ENCODE results near the gene ITSN1. TPM values are rescaled to one million over a fixed set of nuclear protein-coding genes. Genes with fewer than 3 reads are reported as not detected.
A peak's percentile ranks its signal among the peaks of the same experiment; 100 is the strongest.

ITSN1 gene
- total RNA-seq, 3 donors from 2014 or later (not counting 1 experiment from before 2014, with no cell fraction given): 1.5 to 5.1 (median 2.7) TPM

- H3K4me1 Mint-ChIP-seq: no peaks in the 10 kb centered on the region
- no peaks in the 10 kb centered on the region for H3K9me3 Mint-ChIP-seq
- no peaks in the 10 kb centered on the region for H3K4me1 ChIP-seq (ENCODE audit: control insufficient read depth, insufficient read depth, low read length)
- H3K27me3 Mint-ChIP-seq (ENCODE audit: low read depth in 2 of 2): no peaks in the 10 kb centered on the region
- H3K36me3 ChIP-seq (ENCODE audit: control insufficient read depth, insufficient read depth, low read length): peaks cover 72% of the 10 kb centered on the region
- H3K36me3 Mint-ChIP-seq: peaks cover 16% of the 10 kb centered on the region
- H3K9me3 ChIP-seq (ENCODE audit: control insufficient read depth, insufficient read depth, low read length): no peaks in the 10 kb centered on the region
- no peak for DNase-seq
- no peak overlapping the region for H3K4me3 ChIP-seq (ENCODE audit: low read length)
- H3K27ac Mint-ChIP-seq: no peak overlapping the region
- TF ChIP-seq CTCF (IDR thresholded peaks at IDR 0.05): no peak
- intact Hi-C loops (cut with micrococcal nuclease): no loop called here
- 96% methylated on average over 5 of the region's 5 CpGs for WGBS (ENCODE audit: insufficient coverage)
- H3K4me3 Mint-ChIP-seq: no peak overlapping the region
- no peak for ATAC-seq
- H3K27me3 ChIP-seq (ENCODE audit: control insufficient read depth, insufficient read depth, low read length): no peaks in the 10 kb centered on the region
- no peak overlapping the region for H3K27ac ChIP-seq (ENCODE audit: low read length)
Measured at GRCh38 chr21:33904041-33904440, 261.7 kb downstream of the ITSN1 start.

- Mint-ChIP-seq H3K4me1 (peaks cover 13 to 21% of the 10 kb centered on the region in 2 donors), H3K27ac (no peak overlapping the region), H3K36me3 (peaks cover 33% of the 10 kb centered on the region), H3K27me3 (ENCODE audit: low read depth in 2 of 2) (no peaks in the 10 kb centered on the region), H3K9me3 (no peaks in the 10 kb centered on the region), H3K4me3 (no peak overlapping the region)
- whole genome bisulfite sequencing (ENCODE audit: insufficient coverage): 75% methylated on average over 6 of the region's 6 CpGs
- no peak for TF ChIP-seq CTCF (IDR thresholded peaks at IDR 0.05)
- no peaks in the 10 kb centered on the region for H3K27me3 ChIP-seq (ENCODE audit: control insufficient read depth, insufficient read depth, low read length)
- DNase-seq (no peak), ATAC-seq (no peak)
- no peaks in the 10 kb centered on the region for H3K4me1 ChIP-seq (ENCODE audit: control insufficient read depth, insufficient read depth, low read length)
- no peaks in the 10 kb centered on the region for H3K9me3 ChIP-seq (ENCODE audit: control insufficient read depth, insufficient read depth, low read length)
- H3K36me3 ChIP-seq (ENCODE audit: control insufficient read depth, insufficient read depth, low read length): peaks cover 84% of the 10 kb centered on the region
- intact Hi-C loops (cut with micrococcal nuclease): no loop called here
- H3K27ac ChIP-seq (ENCODE audit: low read length): no peak overlapping the region
- no peak overlapping the region for H3K4me3 ChIP-seq (ENCODE audit: low read length)
Measured at GRCh38 chr21:33908760-33909159, 266.5 kb downstream of the ITSN1 start.

- Mint-ChIP-seq H3K27me3 (ENCODE audit: low read depth in 2 of 2) (no peaks in the 10 kb centered on the region), H3K4me3 (no peak overlapping the region), H3K36me3 (peaks cover 33% of the 10 kb centered on the region), H3K9me3 (no peaks in the 10 kb centered on the region), H3K4me1 (peaks cover 21 to 29% of the 10 kb centered on the region in 2 donors), H3K27ac (no peak overlapping the region)
- intact Hi-C loops (cut with micrococcal nuclease): no loop called here
- Histone ChIP-seq H3K9me3 (ENCODE audit: control insufficient read depth, insufficient read depth, low read length) (no peaks in the 10 kb centered on the region), H3K4me3 (ENCODE audit: low read length) (no peak overlapping the region), H3K27me3 (ENCODE audit: control insufficient read depth, insufficient read depth, low read length) (no peaks in the 10 kb centered on the region), H3K27ac (ENCODE audit: low read length) (no peak overlapping the region), H3K4me1 (ENCODE audit: control insufficient read depth, insufficient read depth, low read length) (peaks cover 3% of the 10 kb centered on the region), H3K36me3 (ENCODE audit: control insufficient read depth, insufficient read depth, low read length) (peaks cover 75% of the 10 kb centered on the region)
- DNase-seq (no peak), ATAC-seq (no peak)
- 92% methylated on average over 6 of the region's 6 CpGs for WGBS (ENCODE audit: insufficient coverage)
- no peak for TF ChIP-seq CTCF (IDR thresholded peaks at IDR 0.05)
Measured at GRCh38 chr21:33909756-33910155, 267.5 kb downstream of the ITSN1 start.

GRCh38 chr21:33914188-33914587 is 271.9 kb downstream of the ITSN1 start:
- no peaks in the 10 kb centered on the region for H3K27me3 ChIP-seq (ENCODE audit: control insufficient read depth, insufficient read depth, low read length)
- peaks cover 13% of the 10 kb centered on the region for H3K4me1 ChIP-seq (ENCODE audit: control insufficient read depth, insufficient read depth, low read length)
- DNase-seq (no peak), ATAC-seq (no peak)
- no peak for TF ChIP-seq CTCF (IDR thresholded peaks at IDR 0.05)
- peaks cover 36% of the 10 kb centered on the region for H3K36me3 ChIP-seq (ENCODE audit: control insufficient read depth, insufficient read depth, low read length)
- H3K27me3 Mint-ChIP-seq (ENCODE audit: low read depth in 2 of 2): no peaks in the 10 kb centered on the region
- no peaks in the 10 kb centered on the region for H3K9me3 ChIP-seq (ENCODE audit: control insufficient read depth, insufficient read depth, low read length)
- peaks cover 39 to 46% of the 10 kb centered on the region in 2 donors for H3K4me1 Mint-ChIP-seq
- H3K27ac Mint-ChIP-seq: peak overlapping the region; percentile 98 to 99
- WGBS (ENCODE audit: insufficient coverage): 67% methylated on average over 5 of the region's 5 CpGs
- no peak overlapping the region for H3K4me3 ChIP-seq (ENCODE audit: low read length)
- no peak overlapping the region for H3K27ac ChIP-seq (ENCODE audit: low read length)
- peak overlapping the region; percentile 100 for H3K4me3 Mint-ChIP-seq
- H3K9me3 Mint-ChIP-seq: no peaks in the 10 kb centered on the region
- peaks cover 17% of the 10 kb centered on the region for H3K36me3 Mint-ChIP-seq
- intact Hi-C loops (cut with micrococcal nuclease): no loop called here
